Measurements from ENCODE around the gene NKX2-2.

NKX2-2 gene

GRCh38 chr20:21512634-21513180 lies 1.2 kb downstream of the NKX2-2 start:
- no peak overlapping the region for H3K4me3 ChIP-seq (replicated peaks; ENCODE audit: low read depth, low read length)
- DNase-seq (ENCODE audit: extremely low read depth, low read depth), result no peak
- TF ChIP-seq CTCF (IDR thresholded peaks at IDR 0.05; ENCODE audit: low read depth, low read length, missing control alignments), result no peak

- H3K4me3 ChIP-seq (replicated peaks; ENCODE audit: low read depth, low read length), result no peak overlapping the region
- TF ChIP-seq CTCF (IDR thresholded peaks at IDR 0.05; ENCODE audit: low read depth, low read length, missing control alignments), result no peak
- DNase-seq (ENCODE audit: extremely low read depth, low read depth), result no peak
Observed at GRCh38 chr20:21511850-21512633, 1.8 kb downstream of the NKX2-2 start.

GRCh38 chr20:21511485-21511849 lies 2.4 kb downstream of the NKX2-2 start:
- no peak for DNase-seq (ENCODE audit: extremely low read depth, low read depth)
- no peak overlapping the region for H3K4me3 ChIP-seq (replicated peaks; ENCODE audit: low read depth, low read length)
- no peak for TF ChIP-seq CTCF (IDR thresholded peaks at IDR 0.05; ENCODE audit: low read depth, low read length, missing control alignments)

GRCh38 chr20:21510414-21511384 lies 3.2 kb downstream of the NKX2-2 start:
- peak overlapping the region; percentile 30 for H3K4me3 ChIP-seq (replicated peaks; ENCODE audit: low read depth, low read length)
- DNase-seq (ENCODE audit: extremely low read depth, low read depth), result no peak
- no peak for TF ChIP-seq CTCF (IDR thresholded peaks at IDR 0.05; ENCODE audit: low read depth, low read length, missing control alignments)

- peak overlapping the region; percentile 30 for H3K4me3 ChIP-seq (replicated peaks; ENCODE audit: low read depth, low read length)
- no peak for TF ChIP-seq CTCF (IDR thresholded peaks at IDR 0.05; ENCODE audit: low read depth, low read length, missing control alignments)
- no peak for DNase-seq (ENCODE audit: extremely low read depth, low read depth)
Observed at GRCh38 chr20:21509597-21510371, 4.1 kb downstream of the NKX2-2 start.

GRCh38 chr20:21509079-21509596 lies 4.7 kb downstream of the NKX2-2 start:
- no peak for DNase-seq (ENCODE audit: extremely low read depth, low read depth)
- no peak overlapping the region for H3K4me3 ChIP-seq (replicated peaks; ENCODE audit: low read depth, low read length)
- TF ChIP-seq CTCF (IDR thresholded peaks at IDR 0.05; ENCODE audit: low read depth, low read length, missing control alignments), result no peak
